H7 (cell line): Measurements from ENCODE around the gene GLRA1. TPM values are rescaled to one million over a fixed set of nuclear protein-coding genes. Genes with fewer than 3 reads are reported as not detected.
A peak's percentile ranks its signal among the peaks of the same experiment; 100 is the strongest.
"Not testable (repeated sequence)": the region's sequence is repeated elsewhere in the genome, so short reads cannot be mapped to it uniquely, and the experiment has no call there.

Source experiments
- DNase-seq: peaks from one replicate; pipeline ENCODE4 v3.0.0; 2012
- H3K27me3 ChIP-seq: 2 replicates; pipeline ENCODE4 v1.6.0; 2011; ENCODE audit warnings: mild to moderate bottlenecking, low read length; ENCODE audit not compliant: control insufficient read depth, insufficient read depth
- H3K36me3 ChIP-seq: replicated peaks from 2 replicates; pipeline ENCODE4 v1.5.1; 2011; ENCODE audit warnings: low read length; ENCODE audit not compliant: control insufficient read depth, insufficient read depth
- H3K4me3 ChIP-seq: 2 replicates; pipeline ENCODE4 v1.5.1; 2011; ENCODE audit warnings: low read depth, mild to moderate bottlenecking, control low read depth, low read length, moderate library complexity; ENCODE audit not compliant: insufficient read depth
- total RNA-seq: library from RNA; depleted of rRNA; stranded (reverse); fragments of >200 nt; shearing (Covaris generic); gene quantifications from 2 replicates; pipeline ENCODE4 v1.2.3, GENCODE V29; 2014

The GLRA1 gene
- total RNA-seq, 1 experiment from 2014 or later = not detected

- no peaks in the 10 kb centered on the region for H3K27me3 ChIP-seq
- peaks cover 20% of the 10 kb centered on the region for H3K36me3 ChIP-seq
- no peak for DNase-seq
- no peak overlapping the region for H3K4me3 ChIP-seq
Observed at GRCh38 chr5:151805414-151806223, 119.0 kb downstream of the GLRA1 start.

- DNase-seq = no peak
- Histone ChIP-seq H3K4me3 (no peak overlapping the region), H3K36me3 (peaks cover 34% of the 10 kb centered on the region), H3K27me3 (no peaks in the 10 kb centered on the region)
Observed at GRCh38 chr5:151800532-151800931, 124.1 kb downstream of the GLRA1 start.

GRCh38 chr5:151799407-151799806 lies 125.2 kb downstream of the GLRA1 start:
- peaks cover 36% of the 10 kb centered on the region for H3K36me3 ChIP-seq
- H3K27me3 ChIP-seq = no peaks in the 10 kb centered on the region
- H3K4me3 ChIP-seq = no peak overlapping the region
- no peak for DNase-seq

- Histone ChIP-seq H3K4me3 (no peak overlapping the region), H3K36me3 (peaks cover 38% of the 10 kb centered on the region), H3K27me3 (no peaks in the 10 kb centered on the region)
- DNase-seq = no peak
Observed at GRCh38 chr5:151798674-151799073, 126.0 kb downstream of the GLRA1 start.

GRCh38 chr5:151795426-151795825 lies 129.2 kb downstream of the GLRA1 start:
- Histone ChIP-seq H3K4me3 (no peak overlapping the region), H3K27me3 (no peaks in the 10 kb centered on the region), H3K36me3 (peaks cover 44% of the 10 kb centered on the region)
- DNase-seq = no peak

GRCh38 chr5:151793358-151793757 lies 131.3 kb downstream of the GLRA1 start:
- no peaks in the 10 kb centered on the region for H3K27me3 ChIP-seq
- no peak for DNase-seq
- no peak overlapping the region for H3K4me3 ChIP-seq
- H3K36me3 ChIP-seq = peaks cover 33% of the 10 kb centered on the region

- Histone ChIP-seq H3K4me3 (no peak overlapping the region), H3K27me3 (no peaks in the 10 kb centered on the region), H3K36me3 (peaks cover 20% of the 10 kb centered on the region)
- DNase-seq = no peak
Observed at GRCh38 chr5:151787817-151788216, 136.8 kb downstream of the GLRA1 start.

GRCh38 chr5:151786468-151786867 lies 138.2 kb downstream of the GLRA1 start:
- H3K4me3 ChIP-seq = no peak overlapping the region
- no peaks in the 10 kb centered on the region for H3K27me3 ChIP-seq
- no peak for DNase-seq
- peaks cover 14% of the 10 kb centered on the region for H3K36me3 ChIP-seq

- H3K36me3 ChIP-seq = peaks cover 6% of the 10 kb centered on the region
- DNase-seq = no peak
- H3K4me3 ChIP-seq = no peak overlapping the region
- no peaks in the 10 kb centered on the region for H3K27me3 ChIP-seq
Observed at GRCh38 chr5:151784141-151784540, 140.5 kb downstream of the GLRA1 start.

- DNase-seq, H3K36me3 ChIP-seq, H3K4me3 ChIP-seq, H3K27me3 ChIP-seq: not testable (repeated sequence)
Observed at GRCh38 chr5:151783664-151784063, 141.0 kb downstream of the GLRA1 start.

GRCh38 chr5:151781201-151781600 lies 143.4 kb downstream of the GLRA1 start:
- H3K36me3 ChIP-seq = no peaks in the 10 kb centered on the region
- no peak for DNase-seq
- no peaks in the 10 kb centered on the region for H3K27me3 ChIP-seq
- no peak overlapping the region for H3K4me3 ChIP-seq

- no peak overlapping the region for H3K4me3 ChIP-seq
- no peak for DNase-seq
- no peaks in the 10 kb centered on the region for H3K27me3 ChIP-seq
- H3K36me3 ChIP-seq = no peaks in the 10 kb centered on the region
Observed at GRCh38 chr5:151780348-151780747, 144.3 kb downstream of the GLRA1 start.

- H3K36me3 ChIP-seq = no peaks in the 10 kb centered on the region
- no peaks in the 10 kb centered on the region for H3K27me3 ChIP-seq
- H3K4me3 ChIP-seq = no peak overlapping the region
- DNase-seq = no peak
Observed at GRCh38 chr5:151779531-151780125, 145.0 kb downstream of the GLRA1 start.

- Histone ChIP-seq H3K27me3 (no peaks in the 10 kb centered on the region), H3K36me3 (no peaks in the 10 kb centered on the region), H3K4me3 (no peak overlapping the region)
- no peak for DNase-seq
Observed at GRCh38 chr5:151775025-151775606, 149.5 kb downstream of the GLRA1 start.

GRCh38 chr5:151773951-151774350 lies 150.7 kb downstream of the GLRA1 start:
- H3K27me3 ChIP-seq = no peaks in the 10 kb centered on the region
- no peaks in the 10 kb centered on the region for H3K36me3 ChIP-seq
- DNase-seq = no peak
- peak overlapping the region; percentile 8; the same call in 1 of the 2 replicates for H3K4me3 ChIP-seq
